Measurements from ENCODE around the gene NAT8L.

Gene NAT8L

DNA sequence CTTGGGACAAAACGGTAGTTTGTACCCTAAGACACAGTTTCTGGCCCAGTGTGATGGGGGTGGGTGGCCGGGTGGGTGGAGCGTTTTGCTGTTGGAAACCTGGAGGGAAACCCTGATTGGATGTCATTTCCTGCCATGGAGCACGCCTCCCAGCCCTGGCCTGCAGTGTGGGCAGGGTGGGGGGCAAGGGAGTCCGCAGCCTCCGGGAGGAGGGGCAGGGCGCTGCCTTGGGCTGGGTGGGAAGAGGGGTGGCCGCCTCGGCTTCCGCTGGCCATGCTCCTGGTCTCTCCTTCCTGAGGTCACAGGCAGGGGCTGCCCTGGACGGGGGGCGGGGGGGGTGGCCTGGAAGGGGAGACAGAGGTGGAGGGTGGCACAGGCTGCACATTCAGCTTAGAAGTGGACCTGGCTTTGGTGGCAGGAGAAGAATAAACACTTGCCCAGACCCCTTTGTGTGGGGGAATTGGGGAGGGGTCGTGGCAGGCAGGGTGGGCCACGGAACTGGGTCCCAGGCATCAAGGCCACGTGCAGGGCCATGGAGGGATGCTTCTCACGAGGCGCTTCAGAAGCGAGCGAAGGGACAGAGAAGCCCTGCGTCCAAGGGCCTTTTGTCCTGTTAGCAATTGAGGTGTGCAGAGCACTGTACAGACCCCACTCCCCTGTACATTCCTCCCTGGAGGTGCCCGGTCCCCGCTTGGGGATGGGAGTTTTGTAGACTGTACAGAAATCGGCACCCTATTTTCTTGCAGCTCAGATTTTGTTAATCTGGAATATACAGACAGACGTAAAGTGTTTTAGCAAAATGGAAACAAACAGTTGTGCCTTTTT, 6.2 kb downstream of the NAT8L start:
- DNase-seq = peak; percentile 27

DNA sequence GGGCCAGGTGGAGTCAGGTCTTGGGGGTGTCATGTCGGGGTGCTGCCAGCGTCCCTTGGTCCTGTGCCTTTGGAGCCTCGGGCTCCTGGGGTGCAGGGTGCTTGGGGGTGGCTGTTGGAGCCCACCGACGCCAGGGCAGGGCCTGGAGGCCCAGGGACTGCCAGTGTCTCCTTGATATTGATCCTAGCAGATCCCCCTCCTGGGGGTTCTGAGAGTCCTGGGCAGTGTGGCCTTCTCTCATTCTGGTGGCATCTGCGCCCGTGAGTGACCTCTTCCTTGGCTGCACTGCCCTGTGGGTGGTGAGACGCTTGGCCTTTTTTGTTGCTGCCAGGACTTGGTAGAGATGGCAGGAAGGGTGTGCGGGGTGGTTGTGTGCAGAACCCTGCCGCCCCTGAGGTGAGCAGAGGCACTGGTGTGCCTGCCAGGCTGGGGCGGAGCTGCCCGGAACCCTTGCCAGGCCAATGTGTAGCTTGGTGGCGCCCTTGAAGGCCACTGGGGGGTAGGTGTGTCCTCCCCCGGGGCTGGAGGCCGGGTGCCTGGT, 7.0 kb downstream of the NAT8L start:
- DNase-seq = peak; percentile 40

DNA sequence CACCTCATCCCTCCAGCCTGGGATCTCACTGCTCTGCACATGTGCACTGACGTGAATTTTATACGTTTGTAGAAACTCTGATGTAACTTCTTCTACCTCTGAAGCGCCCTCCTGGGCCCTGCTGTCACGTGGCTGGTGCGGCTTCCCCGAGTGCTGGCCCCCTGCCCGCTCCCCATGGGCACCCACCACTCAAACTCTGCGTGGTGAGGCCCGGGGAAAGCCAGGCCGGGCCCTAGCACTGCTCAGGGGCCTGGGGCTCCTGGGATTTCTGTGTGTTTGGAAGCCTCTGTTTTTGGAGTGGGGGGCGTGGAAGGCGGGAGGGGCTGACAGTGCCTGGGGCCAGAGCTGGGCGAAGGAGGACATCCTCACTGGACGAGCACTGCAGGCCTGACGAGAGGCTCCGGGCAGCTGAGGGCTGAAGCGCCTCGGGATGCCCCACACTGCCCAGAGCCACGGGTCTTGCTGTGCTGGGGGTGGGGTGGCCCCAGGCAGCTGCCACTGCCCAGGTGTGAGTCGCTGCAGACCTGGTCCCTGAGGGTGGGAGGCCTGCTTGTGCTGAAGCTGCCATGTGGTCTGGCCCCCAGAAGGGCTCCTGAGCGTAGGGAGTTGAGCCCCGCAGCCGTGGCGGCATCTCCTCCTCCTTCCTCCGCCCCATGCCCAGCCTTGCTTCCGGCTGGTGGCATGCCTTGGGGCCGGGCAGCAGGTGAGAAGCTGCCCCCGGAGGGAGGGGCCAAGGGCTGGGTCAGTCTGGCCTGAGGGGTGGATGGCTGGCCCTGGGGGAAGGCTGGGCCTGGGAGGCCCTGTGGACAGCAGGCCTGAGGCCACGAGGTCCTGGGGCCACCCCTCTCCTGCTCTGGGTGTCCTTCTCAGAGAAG, 7.7 kb downstream of the NAT8L start:
- DNase-seq = peak; percentile 29

DNA sequence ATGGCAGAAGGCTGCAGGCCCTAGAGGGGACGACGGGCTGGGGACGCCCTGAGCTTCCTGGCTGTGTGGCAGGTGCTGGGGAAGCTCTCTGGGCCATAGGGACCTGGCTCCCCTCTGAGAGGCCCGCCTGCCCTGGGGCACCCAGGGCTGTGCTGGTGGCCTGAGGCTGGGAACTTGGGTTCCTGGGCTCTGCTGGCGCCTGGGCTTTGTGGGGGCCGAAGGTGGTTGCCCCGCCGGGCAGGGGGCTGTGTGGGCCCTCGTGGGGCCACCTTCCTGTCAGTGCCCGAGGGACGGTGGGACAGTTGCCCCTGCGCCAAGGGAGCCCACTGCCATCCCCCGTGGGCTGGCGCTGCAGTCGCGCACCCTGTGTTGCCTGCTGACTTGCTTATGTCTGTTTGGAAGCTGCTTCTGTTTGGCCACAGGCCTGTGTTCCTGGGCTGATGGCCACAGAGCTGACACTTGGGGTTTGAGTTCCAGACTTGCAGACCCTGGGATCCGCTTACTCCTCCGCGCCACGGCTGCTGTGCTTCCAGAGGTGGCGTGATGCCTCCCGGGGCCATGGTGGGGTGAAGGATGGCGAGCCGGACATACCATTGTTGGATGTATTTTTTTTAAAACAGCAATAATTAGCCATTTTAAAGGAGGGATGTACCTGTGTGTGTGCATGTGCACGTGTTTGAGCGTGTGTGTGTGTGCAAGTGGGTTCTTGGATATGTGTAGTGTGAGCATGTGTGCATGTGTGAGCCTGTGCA, 8.5 kb downstream of the NAT8L start:
- peak; percentile 35 for DNase-seq

GRCh38 chr4:2068198-2068470, 9.0 kb downstream of the NAT8L start:
- DNase-seq = no peak

- DNase-seq = no peak
Measured at GRCh38 chr4:2068566-2068965, 9.4 kb downstream of the NAT8L start.

DNA sequence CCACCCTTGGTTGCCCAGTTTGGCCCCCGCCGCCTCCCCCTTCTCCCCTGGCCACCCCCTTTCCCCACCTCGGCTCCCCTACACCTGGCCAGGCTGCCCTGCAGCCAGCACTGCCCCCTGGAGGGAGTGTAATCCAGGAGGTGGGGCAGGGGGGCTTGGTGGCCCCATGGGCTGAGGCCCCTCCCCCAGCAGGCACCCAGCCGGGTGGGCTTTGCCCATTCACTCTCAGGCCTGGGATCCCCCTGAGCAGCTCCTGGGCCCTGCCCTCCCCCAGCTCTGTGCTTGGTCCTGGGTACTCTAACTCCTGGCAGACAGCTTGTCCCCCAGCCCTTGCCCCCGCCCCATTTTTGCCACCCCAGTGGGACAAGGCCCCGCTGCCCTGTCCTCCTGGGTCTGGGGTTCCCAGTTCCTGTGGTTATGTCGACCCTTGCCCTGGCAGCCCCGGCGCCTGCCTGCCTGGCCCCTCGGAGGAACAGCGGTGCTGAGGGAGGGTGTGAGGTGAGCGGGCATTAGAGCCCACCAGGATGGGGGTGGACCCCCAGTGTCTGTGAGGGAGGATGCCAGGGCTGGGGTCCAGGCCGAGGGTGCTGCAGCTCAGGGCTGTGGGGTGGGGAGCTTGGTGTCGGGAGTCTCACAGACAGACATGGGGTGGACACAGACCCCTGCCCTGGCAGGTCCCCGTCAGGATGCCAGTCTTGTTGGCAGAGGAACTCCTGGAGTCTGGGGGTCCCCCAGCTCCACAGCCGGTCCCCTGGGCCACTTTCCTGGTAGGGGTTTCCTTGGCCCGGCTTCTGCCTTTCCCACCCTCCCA, 10.2 kb downstream of the NAT8L start:
- peak; percentile 21 for DNase-seq

- DNase-seq = peak; percentile 34
Measured at GRCh38 chr4:2069986-2070385, 10.9 kb downstream of the NAT8L start.

DNA sequence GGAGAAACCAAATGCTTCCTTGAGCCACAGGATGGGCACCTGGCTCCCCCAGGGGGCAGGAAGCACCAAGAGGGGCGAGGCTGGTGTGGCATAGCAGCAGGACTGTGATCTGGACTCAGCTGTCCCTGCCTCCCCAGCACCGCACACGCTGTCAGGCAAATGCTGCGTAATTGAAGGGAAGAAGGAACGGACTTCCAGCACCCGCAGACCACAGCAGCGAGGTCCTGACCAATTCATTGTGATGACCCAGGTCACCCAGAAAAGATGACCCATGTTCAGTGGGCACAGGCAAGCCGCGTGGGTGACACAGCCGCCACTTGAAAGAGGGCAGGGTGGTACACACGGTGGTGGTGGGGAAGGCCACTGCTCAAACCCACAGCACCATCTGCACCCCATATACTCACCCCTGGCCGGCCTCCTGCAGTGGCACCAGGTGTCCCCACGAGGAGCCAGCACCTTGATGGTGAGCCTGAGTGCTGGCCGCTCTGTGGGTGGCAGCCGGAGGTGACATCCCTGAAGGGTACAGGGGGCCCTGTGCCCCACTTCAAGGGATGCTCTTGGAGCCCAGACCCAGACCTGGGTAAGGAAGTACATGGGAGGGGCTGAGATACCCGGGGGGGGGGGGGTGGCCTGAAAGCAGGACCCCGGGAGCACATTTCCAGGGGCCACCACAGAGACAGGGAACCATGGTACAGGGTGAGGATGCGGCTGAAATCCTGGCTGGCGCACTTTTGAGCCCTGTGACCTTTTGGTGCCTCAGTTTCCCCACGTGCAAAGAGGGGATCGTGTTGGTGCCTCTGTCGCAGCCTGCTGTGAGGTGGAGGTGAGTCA, 11.5 kb downstream of the NAT8L start:
- peak; percentile 6 for DNase-seq

DNA sequence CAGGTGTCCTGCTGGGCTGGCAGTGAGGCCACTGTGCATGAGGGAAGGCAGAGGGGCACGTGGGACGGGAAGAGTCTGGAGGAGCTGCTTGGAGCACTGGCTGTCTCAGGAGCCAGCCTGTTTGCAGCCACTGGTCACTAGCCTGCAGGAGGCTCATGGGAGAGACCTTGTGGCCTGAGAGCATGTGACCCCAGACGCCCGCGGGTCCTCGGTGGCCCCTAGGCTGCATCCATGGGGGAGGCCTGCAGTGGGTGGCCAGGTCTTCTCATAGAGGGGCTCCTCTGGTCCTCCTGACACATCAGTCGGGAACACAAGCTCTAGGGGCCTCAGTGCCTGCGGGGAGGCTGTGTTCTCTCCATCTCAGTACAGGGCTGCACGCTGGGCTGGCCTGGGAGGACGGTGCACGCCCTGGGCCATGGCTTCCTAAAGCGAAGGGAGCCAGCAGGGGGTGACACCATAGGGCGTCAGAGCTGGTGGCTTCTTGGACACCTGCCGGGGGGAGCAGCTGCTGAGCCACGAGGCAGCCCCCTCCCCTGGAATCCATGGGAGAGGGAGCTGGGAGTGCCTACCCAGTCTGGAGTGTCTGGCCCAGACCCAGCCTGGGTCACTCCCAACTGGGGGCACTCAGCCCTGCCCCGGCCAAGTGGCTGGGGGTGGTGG, 12.3 kb downstream of the NAT8L start:
- DNase-seq = peak; percentile 38

DNA sequence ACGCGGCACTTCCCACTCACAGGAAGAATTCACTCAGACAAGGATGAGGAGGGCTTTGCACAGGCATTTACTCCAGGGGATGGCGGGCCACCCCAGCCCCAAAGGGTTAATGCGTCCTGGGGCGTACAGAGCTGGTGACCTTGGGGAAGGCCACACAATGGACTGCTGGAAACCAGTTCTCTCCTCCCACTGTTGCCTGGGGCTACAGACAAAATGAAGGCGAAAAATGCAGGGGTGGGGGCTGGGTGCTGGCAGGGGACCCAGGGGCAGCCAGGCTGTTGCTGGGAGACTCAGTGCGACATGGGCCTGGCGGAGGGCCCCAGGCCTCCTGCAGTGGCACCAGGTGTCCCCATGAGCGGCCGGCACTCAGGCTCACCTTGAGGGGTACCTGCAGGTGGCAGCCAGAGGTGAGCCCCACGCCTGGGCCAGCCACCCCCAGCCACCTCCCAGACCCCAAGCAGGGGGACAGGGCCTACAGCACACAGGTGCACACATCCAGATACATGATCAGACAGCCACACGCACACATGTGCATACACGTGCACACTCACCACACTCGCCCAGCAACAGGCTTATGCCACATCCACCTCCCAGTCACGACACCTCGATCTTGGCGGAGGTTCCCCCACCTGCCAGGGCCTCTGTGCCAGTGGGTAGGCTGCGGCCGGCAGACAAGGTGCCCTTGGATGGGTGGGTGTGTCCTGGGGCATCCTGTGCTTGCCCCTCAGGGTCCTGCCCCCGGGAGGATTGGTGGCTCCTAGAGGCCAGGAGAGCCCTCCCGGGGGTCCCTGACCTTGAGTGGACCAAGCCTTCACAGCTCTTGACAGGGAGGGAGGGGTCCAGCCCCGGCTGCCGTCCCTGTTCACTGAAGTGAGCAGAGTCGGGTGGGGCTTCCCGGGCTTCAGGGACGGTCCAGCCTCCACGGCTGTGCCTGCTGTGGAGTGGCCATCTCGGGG, 13.1 kb downstream of the NAT8L start:
- peak; percentile 32 for DNase-seq

- DNase-seq = peak; percentile 34
Measured at GRCh38 chr4:2072971-2073807, 14.1 kb downstream of the NAT8L start.

DNA sequence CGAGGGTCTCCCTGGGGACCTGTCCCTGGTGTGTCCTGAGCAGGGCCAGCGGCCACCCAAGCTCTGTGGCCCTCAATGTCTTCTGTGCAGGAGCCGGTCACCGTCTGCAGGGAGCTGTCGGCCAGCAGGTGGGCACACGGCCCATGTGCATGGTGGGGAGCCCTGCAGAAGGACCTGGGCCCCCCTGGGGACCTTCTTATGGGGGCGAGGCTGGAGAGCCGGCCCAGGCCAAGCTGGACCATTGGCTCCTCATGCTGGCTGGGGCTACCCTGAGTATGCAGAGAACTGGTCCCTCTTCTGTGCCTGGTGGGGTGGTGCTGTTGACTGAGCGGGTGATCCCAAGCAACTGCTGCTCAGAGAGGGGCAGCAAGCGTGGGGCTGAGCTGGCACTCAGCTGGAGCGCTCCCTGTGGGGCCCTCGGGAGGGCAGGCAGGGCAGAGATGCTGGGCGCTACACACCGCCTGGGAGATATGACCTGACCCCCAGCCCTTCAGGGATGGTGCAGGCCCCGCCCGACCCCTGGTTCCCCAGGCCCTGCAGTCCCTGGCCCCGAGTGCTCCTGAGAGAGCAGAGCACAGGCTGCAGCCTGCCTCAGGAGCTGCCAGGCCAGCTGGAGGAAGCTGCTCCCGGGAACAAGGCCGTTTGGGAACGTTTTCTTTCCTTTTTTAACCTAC, 14.8 kb downstream of the NAT8L start:
- peak; percentile 34 for DNase-seq

GRCh38 chr4:2074588-2074987, 15.5 kb downstream of the NAT8L start:
- peak; percentile 24 for DNase-seq

DNA sequence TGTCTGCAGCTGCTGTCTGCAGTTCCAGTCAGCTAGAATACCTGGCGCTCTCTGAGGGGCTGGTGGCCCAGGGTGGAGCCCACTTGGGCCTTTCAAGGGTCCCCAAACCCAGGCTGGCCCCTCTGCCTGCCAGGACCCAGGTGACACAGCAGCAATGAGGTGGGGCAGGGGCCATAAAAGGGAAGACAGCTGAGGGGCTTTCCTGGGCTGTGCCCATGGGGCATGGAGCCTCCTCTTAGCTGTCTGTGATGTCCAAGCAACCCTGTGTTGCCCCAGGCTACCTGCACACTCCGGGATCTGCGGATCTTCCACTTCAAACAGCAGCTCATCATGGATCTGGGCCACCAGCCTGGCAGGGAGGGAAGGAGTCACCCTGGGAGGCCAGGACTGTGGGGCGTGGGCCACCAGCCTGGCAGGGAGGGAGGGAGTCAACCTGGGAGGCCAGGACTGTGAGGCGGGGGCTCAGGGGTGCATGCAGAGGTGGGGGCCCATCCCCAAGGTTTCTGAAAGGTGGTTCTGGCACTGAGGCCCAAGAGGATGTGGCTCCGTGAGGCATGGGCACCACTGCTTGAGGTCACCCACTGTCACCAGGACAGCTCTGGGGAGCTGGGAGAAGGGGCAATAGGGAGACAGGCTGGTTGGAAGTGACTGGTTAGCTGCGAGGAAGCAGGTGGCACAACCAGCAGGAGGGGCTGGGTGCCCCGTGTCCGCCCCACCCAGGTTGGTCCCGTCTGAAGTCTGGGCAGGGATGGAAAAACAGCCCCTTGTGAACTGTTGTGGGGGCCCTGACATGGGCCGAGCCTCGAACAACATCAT, 16.3 kb downstream of the NAT8L start:
- peak; percentile 24 for DNase-seq

DNA sequence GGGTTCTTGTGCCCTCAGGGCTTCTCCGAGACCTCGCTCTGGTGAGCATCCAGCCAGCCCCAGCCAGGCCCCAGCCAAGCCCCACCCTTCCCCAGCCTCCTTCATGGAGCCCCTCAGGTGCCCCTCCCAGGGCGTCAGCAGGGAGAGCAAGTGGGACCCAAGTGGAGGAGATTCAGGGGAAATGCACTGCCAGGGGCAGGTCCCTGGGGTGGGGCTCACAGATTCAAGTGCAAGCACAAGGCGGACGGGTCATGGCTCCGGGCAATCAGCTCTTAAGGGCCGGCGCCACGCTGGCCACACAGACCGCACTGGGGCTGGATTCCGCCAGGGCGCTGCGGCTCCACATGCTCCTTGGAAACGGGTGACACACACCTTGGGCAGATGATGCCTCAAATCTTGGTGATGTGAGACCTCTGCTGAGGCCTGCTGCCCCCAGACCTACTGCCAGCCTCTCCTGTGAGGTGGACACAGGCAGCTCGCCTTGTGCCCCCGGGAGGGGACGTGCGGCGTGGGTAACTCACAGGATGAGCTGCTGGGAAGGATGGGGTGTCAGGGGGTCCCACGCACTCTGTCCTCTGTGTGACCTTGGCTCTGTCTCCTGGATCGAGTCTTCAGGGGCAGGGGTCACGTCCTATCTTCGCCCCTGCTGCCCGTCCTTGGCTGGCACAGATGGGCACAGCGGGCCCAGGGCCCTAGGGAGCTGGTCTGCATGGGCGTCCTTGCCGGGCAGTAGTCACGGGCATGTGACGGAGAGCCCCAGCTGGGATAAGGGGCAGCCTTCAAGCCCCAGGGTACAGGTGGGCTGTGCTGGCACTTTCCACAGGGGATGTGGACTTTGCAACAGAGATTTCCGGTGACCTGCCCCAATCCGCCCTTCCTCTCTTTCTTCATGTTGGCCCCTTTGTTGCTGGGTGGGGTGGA, 17.1 kb downstream of the NAT8L start:
- peak; percentile 34 for DNase-seq

Data from right forelimb (tissue), 1 donor.